ENCODE data around the gene SLC22A17. TPM values are rescaled to one million over a fixed set of nuclear protein-coding genes. Genes with fewer than 3 reads are reported as not detected.

The SLC22A17 gene
- total RNA-seq, 4 donors from 2014 or later = 22.7 to 36.4 (median 30.4) TPM

- Histone ChIP-seq H3K27me3 (peaks cover 5% of the 10 kb centered on the region), H3K9me3 (no peaks in the 10 kb centered on the region), H3K36me3 (peaks cover 0 to 11% of the 10 kb centered on the region in 2 donors), H3K4me3 (peak overlapping the region; percentile 51 to 70), H3K4me1 (peaks cover 0 to 79% (median 16%) of the 10 kb centered on the region in 3 donors), H3K27ac (peak overlapping the region; percentile 93 to 97 (median 94))
- no peak for TF ChIP-seq CTCF (IDR thresholded peaks at IDR 0.05)
- peak; percentile 16 for TF ChIP-seq POLR2A (IDR thresholded peaks at IDR 0.05)
- no peak for TF ChIP-seq EP300 (IDR thresholded peaks at IDR 0.05)
- ATAC-seq = peak; percentile 12
- WGBS, 2 donors (ENCODE audit: low coverage in 1 of 2) = 4 to 26% methylated on average over 3 to 12 of the region's 21 CpGs
Observed at GRCh38 chr14:23364164-23365035, 11.7 kb upstream of the SLC22A17 start.

- H3K4me1 ChIP-seq = peaks cover 0 to 88% (median 16%) of the 10 kb centered on the region in 3 donors
- no peaks in the 10 kb centered on the region for H3K9me3 ChIP-seq
- H3K27ac ChIP-seq = peak overlapping the region in 3 of 4 donors; percentile 49 to 63 (median 60)
- H3K27me3 ChIP-seq = peaks cover 5% of the 10 kb centered on the region
- no peak for ATAC-seq
- 23 to 49% methylated on average over 2 to 3 of the region's 3 CpGs for WGBS, 2 donors (ENCODE audit: low coverage in 1 of 2)
- no peak overlapping the region for H3K4me3 ChIP-seq
- peaks cover 0 to 31% of the 10 kb centered on the region in 2 donors for H3K36me3 ChIP-seq
- TF ChIP-seq POLR2AphosphoS5 (IDR thresholded peaks at IDR 0.05) (no peak), CTCF (IDR thresholded peaks at IDR 0.05) (peak in 1 of 4 experiments; percentile 20), EP300 (IDR thresholded peaks at IDR 0.05) (no peak), POLR2A (IDR thresholded peaks at IDR 0.05) (no peak)
Observed at GRCh38 chr14:23362200-23362599, 9.5 kb upstream of the SLC22A17 start.

- Histone ChIP-seq H3K4me3 (no peak overlapping the region), H3K9me3 (no peaks in the 10 kb centered on the region), H3K36me3 (peaks cover 0 to 35% of the 10 kb centered on the region in 2 donors), H3K4me1 (peaks cover 0 to 83% (median 16%) of the 10 kb centered on the region in 3 donors), H3K27ac (peak overlapping the region in 3 of 4 donors; percentile 49 to 63 (median 60)), H3K27me3 (peaks cover 5% of the 10 kb centered on the region)
- TF ChIP-seq EP300 (IDR thresholded peaks at IDR 0.05) (no peak), POLR2AphosphoS5 (IDR thresholded peaks at IDR 0.05) (no peak), CTCF (IDR thresholded peaks at IDR 0.05) (no peak), POLR2A (IDR thresholded peaks at IDR 0.05) (no peak)
- 64 to 66% methylated on average over 4 to 6 of the region's 6 CpGs for WGBS, 2 donors (ENCODE audit: low coverage in 1 of 2)
- no peak for ATAC-seq
Observed at GRCh38 chr14:23361763-23362162, 9.1 kb upstream of the SLC22A17 start.

GRCh38 chr14:23361320-23361719 lies 8.6 kb upstream of the SLC22A17 start:
- peak; percentile 65 for TF ChIP-seq POLR2AphosphoS5 (IDR thresholded peaks at IDR 0.05)
- no peak for TF ChIP-seq EP300 (IDR thresholded peaks at IDR 0.05)
- TF ChIP-seq POLR2A (IDR thresholded peaks at IDR 0.05) = peak in 1 of 2 donors; percentile 1
- TF ChIP-seq CTCF (IDR thresholded peaks at IDR 0.05) = no peak
- peaks cover 5% of the 10 kb centered on the region for H3K27me3 ChIP-seq
- no peak overlapping the region for H3K4me3 ChIP-seq
- peak overlapping the region in 3 of 4 donors; percentile 60 to 63 (median 63) for H3K27ac ChIP-seq
- H3K9me3 ChIP-seq = no peaks in the 10 kb centered on the region
- H3K4me1 ChIP-seq = peaks cover 0 to 79% (median 16%) of the 10 kb centered on the region in 3 donors
- peak; percentile 26 for ATAC-seq
- H3K36me3 ChIP-seq = peaks cover 0 to 40% of the 10 kb centered on the region in 2 donors

Measured in gastroesophageal sphincter (tissue), 4 donors.